Ovary (tissue), 9 donors: ENCODE measurements around the gene RASIP1. TPM values are rescaled to one million over a fixed set of nuclear protein-coding genes. Genes with fewer than 3 reads are reported as not detected.

Source experiments
- DNase-seq, 5 donors: peaks; one replicate each; pipeline ENCODE4 v3.0.0-alpha.2; 2019 to 2020
- H3K27ac ChIP-seq, 2 donors: fragments of 200-600 bp; one replicate each; pipeline versions ENCODE4 v1.5.1 to v1.8.0; 2019 to 2022
- H3K27me3 ChIP-seq: fragments of 200-600 bp; one replicate; pipeline ENCODE4 v1.8.0; 2022
- H3K36me3 ChIP-seq: fragments of 200-600 bp; sonication (generic); one replicate; pipeline ENCODE4 v1.5.1; 2019
- H3K4me1 ChIP-seq: one replicate; pipeline ENCODE4 v1.8.1; 2013; ENCODE audit warnings: mild to moderate bottlenecking, moderate library complexity; ENCODE audit not compliant: insufficient read depth
- H3K4me3 ChIP-seq: fragments of 200-600 bp; sonication (generic); one replicate; pipeline ENCODE4 v1.5.1; 2017
- H3K9me3 ChIP-seq, 2 donors: fragments of 200-600 bp in 1 of 2; sonication (generic) in 1 of 2; one replicate each; pipeline versions ENCODE4 v1.5.1 to v1.8.1; 2013 to 2019; ENCODE audit warnings: mild to moderate bottlenecking in 1 of 2, moderate library complexity in 1 of 2
- EP300 ChIP-seq: sonication (generic); formaldehyde crosslinking; IDR thresholded peaks from one replicate; pipeline ENCODE4 v1.6.1; 2017; ENCODE audit warnings: antibody characterized with exemption
- POLR2A ChIP-seq: fragments of 450-650 bp; IDR thresholded peaks from one replicate; pipeline ENCODE4 v1.6.1; 2017; ENCODE audit warnings: antibody characterized with exemption, mild to moderate bottlenecking, moderate library complexity
- WGBS, 3 donors: extraction: QIAGEN DNeasy Blood & Tissue Kit in 1 of 3; methylation state at CpG; one replicate each; pipeline versions ENCODE4 v1.1.5 to v1.1.7; 2013 to 2017; 5-methylcytosine and 5-hydroxymethylcytosine counted together
- intact Hi-C, 4 donors: fragments of 100-400 bp; cut with DNase I; formaldehyde crosslinking; loops; one replicate each; pipeline versions ENCODE4 v1.11.0 to v1.15.1; 2022 to 2023
- polyA plus RNA-seq, 2 donors: library from polyadenylated mRNA; stranded (reverse); fragments of 200-250 nt in 1 of 2; fragments of 350-450 nt in 1 of 2; fragmentation: Illumina TruSeq in 1 of 2; extraction: RNeasy Lipid Tissue Mini Kit (QIAGEN cat#74804) in 1 of 2; gene quantifications; one replicate each; pipeline ENCODE4 v1.2.3, GENCODE V29; 2013 to 2014
- total RNA-seq, 7 donors: library from RNA; depleted of rRNA in 2 of 7; stranded (reverse); fragments of >200 nt in 2 of 7; fragmentation: NEBNext Ultra II Directional in 3 of 7; extraction: Animal tissue kit (Norgen Biotek cat#: 25700) in 3 of 7; gene quantifications; one replicate each; pipeline versions ENCODE4 v1.1.0 to v1.2.4, GENCODE V29; 2016 to 2023
- TF ChIP-seq, protein P1 (sequence below), 3 donors: fragments of 450-650 bp in 2 of 3; fragments of 200-600 bp in 1 of 3; IDR thresholded peaks; one replicate each; pipeline versions ENCODE4 v1.5.1 to v1.8.0; 2016 to 2022; ENCODE audit warnings: antibody characterized with exemption in 3 of 3, mild to moderate bottlenecking in 1 of 3
- donor health status: DM: no; HTN: no; CAD: no; lungs with moderate emphysema.
- donor health status: DM: no; HTN: no; CAD: no.
- donor health status: Bipolar disorder and iron deficiency.
- donor health status: DM: yes; HTN: yes; CAD: no.
- donor health status: DM: no; HTN: no; CAD: no.
- donor health status: DM: yes; HTN: yes; CAD: no.

RASIP1 gene
- total and polyA plus RNA-seq, 9 donors, result 4.1 to 25.9 (median 14.2) TPM

- Histone ChIP-seq H3K4me1 (no peaks in the 10 kb centered on the region), H3K4me3 (no peak overlapping the region), H3K9me3 (no peaks in the 10 kb centered on the region), H3K27me3 (no peaks in the 10 kb centered on the region), H3K27ac (no peak overlapping the region), H3K36me3 (no peaks in the 10 kb centered on the region)
- TF ChIP-seq, protein P1, sequence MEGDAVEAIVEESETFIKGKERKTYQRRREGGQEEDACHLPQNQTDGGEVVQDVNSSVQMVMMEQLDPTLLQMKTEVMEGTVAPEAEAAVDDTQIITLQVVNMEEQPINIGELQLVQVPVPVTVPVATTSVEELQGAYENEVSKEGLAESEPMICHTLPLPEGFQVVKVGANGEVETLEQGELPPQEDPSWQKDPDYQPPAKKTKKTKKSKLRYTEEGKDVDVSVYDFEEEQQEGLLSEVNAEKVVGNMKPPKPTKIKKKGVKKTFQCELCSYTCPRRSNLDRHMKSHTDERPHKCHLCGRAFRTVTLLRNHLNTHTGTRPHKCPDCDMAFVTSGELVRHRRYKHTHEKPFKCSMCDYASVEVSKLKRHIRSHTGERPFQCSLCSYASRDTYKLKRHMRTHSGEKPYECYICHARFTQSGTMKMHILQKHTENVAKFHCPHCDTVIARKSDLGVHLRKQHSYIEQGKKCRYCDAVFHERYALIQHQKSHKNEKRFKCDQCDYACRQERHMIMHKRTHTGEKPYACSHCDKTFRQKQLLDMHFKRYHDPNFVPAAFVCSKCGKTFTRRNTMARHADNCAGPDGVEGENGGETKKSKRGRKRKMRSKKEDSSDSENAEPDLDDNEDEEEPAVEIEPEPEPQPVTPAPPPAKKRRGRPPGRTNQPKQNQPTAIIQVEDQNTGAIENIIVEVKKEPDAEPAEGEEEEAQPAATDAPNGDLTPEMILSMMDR (IDR thresholded peaks at IDR 0.05), result no peak
- TF ChIP-seq EP300 (no peak), POLR2A (no peak)
- WGBS, 3 donors, result 40 to 46% (median 45%) methylated on average over 29 to 35 of the region's 35 CpGs
- peak in 3 of 5 donors; percentile 40 to 61 (median 60) for DNase-seq
- intact Hi-C loops, result no loop called here
Measured at GRCh38 chr19:48741129-48741999, 954 bp upstream of the RASIP1 start.

DNA sequence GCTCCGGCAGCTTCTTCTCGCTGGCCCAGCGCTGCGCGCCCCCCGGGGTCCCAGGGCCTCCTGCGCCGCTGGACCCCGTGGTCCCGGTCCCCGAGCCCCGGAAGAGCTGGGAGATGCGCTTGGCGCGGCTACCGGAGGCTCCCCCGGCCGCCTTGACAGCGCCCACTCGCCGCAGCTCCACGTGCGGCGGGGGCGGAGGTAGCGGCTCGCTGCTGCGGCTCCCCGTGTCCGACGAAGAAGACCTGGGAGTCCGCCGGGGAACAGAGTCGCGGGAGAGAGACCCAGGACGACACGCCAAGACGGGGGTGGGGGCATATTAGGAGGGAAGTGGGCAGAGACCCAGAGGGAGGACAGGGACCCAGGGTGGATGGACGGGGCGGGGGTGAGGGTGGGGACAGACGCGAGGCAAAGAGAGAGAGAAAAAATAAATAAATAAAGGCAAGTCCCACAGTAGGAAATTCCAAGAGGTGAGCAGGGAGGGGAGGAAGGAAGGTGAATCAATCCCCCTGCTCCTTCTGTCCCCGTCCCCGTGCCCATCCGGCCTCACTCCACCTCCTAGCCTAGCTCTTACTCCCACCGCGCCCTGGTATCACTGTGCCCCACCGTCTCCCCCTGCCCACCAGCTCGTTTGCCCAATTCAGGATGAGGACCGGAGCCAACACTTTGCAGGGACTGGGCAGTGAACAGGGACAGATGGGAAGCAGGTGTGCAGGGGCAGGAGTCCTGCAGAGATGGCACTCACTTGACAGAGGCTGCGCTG lies 826 bp downstream of the RASIP1 start:
- 14 to 18% (median 15%) methylated on average over 38 to 51 of the region's 51 CpGs for WGBS, 3 donors
- peak overlapping the region in 1 of 2 donors; percentile 35 for H3K27ac ChIP-seq
- H3K9me3 ChIP-seq, result no peaks in the 10 kb centered on the region
- intact Hi-C loops, result loop anchor here in 3 of 4 donors (2.0 to 5.0 kb wide), 3 partner anchors 62 to 92 kb away; partner anchors contain the start of gene CA11 (in 1 of the 3)
- peak overlapping the region; percentile 44 for H3K4me3 ChIP-seq
- H3K27me3 ChIP-seq, result no peaks in the 10 kb centered on the region
- H3K4me1 ChIP-seq, result no peaks in the 10 kb centered on the region
- H3K36me3 ChIP-seq, result no peaks in the 10 kb centered on the region
- peak in 1 of 5 donors; percentile 43 for DNase-seq
- TF ChIP-seq, protein P1 (IDR thresholded peaks at IDR 0.05), result no peak
- TF ChIP-seq EP300, result no peak
- TF ChIP-seq POLR2A, result no peak

DNA sequence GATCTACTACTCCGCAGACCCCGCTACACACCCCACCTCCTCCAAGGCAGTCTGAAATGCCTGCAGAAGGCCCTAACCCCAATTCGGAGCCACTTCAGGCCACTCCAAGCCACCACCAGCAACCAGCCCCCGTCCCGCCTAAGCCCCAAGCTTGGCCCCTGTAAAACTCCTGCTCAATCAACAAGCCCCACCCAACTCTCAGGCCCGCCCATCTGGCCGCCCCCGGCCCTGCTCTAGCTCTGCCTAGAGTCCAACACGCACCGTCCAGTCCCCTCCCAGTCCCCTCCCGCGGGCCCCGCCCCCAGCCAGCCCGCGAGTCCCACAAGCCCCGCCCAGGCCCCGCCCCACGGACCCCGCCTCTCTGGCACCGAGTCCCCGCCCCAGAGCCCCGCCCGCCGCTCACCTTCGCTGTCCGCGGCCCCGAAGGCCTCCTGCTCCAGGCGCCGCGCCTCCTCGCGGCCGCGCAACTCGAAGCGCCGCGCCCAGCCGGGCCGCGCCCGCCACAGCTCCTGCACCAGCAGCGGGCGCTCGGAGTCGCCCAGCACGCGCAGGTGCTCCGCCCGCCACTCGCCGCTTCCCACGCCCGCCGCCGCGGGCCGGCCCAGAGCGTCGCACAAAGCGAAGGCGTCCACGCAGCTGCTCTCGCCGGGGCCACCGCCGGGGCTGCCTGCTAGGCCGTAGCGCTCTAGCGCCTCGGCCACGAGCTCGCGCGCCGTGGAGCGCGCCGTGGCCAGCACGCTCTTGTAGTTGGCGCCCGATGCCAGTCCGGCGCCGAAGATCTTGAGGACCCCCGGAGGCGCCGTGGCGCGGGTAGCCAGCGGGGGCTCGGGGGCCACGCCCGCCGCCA lies 1.6 kb downstream of the RASIP1 start:
- intact Hi-C loops, result loop anchor here in 3 of 4 donors (2.0 to 5.0 kb wide), 3 partner anchors 61 to 91 kb away; partner anchors contain the start of gene CA11 (in 1 of the 3)
- DNase-seq, result peak; percentile 93 to 96 (median 94)
- TF ChIP-seq POLR2A, result peak; percentile 19
- TF ChIP-seq EP300, result no peak
- TF ChIP-seq, protein P1 (IDR thresholded peaks at IDR 0.05), result peak; percentile 13 to 74 (median 66)
- Histone ChIP-seq H3K4me3 (peak overlapping the region; percentile 44), H3K4me1 (no peaks in the 10 kb centered on the region), H3K9me3 (no peaks in the 10 kb centered on the region), H3K36me3 (no peaks in the 10 kb centered on the region), H3K27me3 (no peaks in the 10 kb centered on the region), H3K27ac (peak overlapping the region; percentile 35 to 36)
- WGBS, 3 donors, result 1 to 2% (median 1%) methylated on average over 47 to 94 of the region's 96 CpGs
